NCI-H2227 treated with DMSO at 0.1 percent for 48 hours (cell line): ENCODE results near the gene RPP25L.
A peak's percentile ranks its signal among the peaks of the same experiment; 100 is the strongest.

Experiments used
- DNase-seq: peaks from one replicate; lab custom pipeline; 2025; lab: John Stamatoyannopoulos, UW

Gene RPP25L

GRCh38 chr9:34637356-34638137, 25.6 kb upstream of the RPP25L start, which contains the start of gene SIGMAR1:
SIGMAR1 (minus strand) TSS chr9:34637787; CDS start chr9:34637697, 90 bp downstream.
- DNase-seq: peak; percentile 78

GRCh38 chr9:34636791-34637355, 25.0 kb upstream of the RPP25L start:
- no peak for DNase-seq

GRCh38 chr9:34635556-34635955, 23.7 kb upstream of the RPP25L start:
- no peak for DNase-seq

GRCh38 chr9:34634551-34635248, 22.8 kb upstream of the RPP25L start:
- no peak for DNase-seq

- peak; percentile 62 for DNase-seq
These were observed 22.1 kb upstream of the RPP25L start for GRCh38 chr9:34633851-34634550.

GRCh38 chr9:34633166-34633565, 21.3 kb upstream of the RPP25L start:
- no peak for DNase-seq

- DNase-seq: no peak
These were observed 18.7 kb upstream of the RPP25L start for GRCh38 chr9:34630402-34631154.

GRCh38 chr9:34629491-34629808, 17.6 kb upstream of the RPP25L start:
- no peak for DNase-seq

- no peak for DNase-seq
These were observed 17.0 kb upstream of the RPP25L start, which contains the start of gene ARID3C for GRCh38 chr9:34628656-34629490. ARID3C (minus strand) TSS chr9:34629066; CDS start chr9:34628014, 1,052 bp downstream.

- DNase-seq: no peak
These were observed 16.1 kb upstream of the RPP25L start for GRCh38 chr9:34627716-34628655.

GRCh38 chr9:34625186-34625486, 13.2 kb upstream of the RPP25L start:
- no peak for DNase-seq

- no peak for DNase-seq
These were observed 12.7 kb upstream of the RPP25L start for GRCh38 chr9:34624475-34625185.

GRCh38 chr9:34623374-34624235, 11.7 kb upstream of the RPP25L start:
- DNase-seq: no peak

- peak; percentile 87 for DNase-seq
These were observed 8.4 kb upstream of the RPP25L start, which contains the start of gene DCTN3 for GRCh38 chr9:34620061-34620994. DCTN3 (minus strand) TSS chr9:34620495; CDS start chr9:34620464, 31 bp downstream.

- DNase-seq: no peak
These were observed 3.2 kb upstream of the RPP25L start for GRCh38 chr9:34615132-34615531.

- peak; percentile 29 for DNase-seq
These were observed 992 bp upstream of the RPP25L start for GRCh38 chr9:34612788-34613390.
